22Rv1 (cell line): Measurements from ENCODE around the gene PDZD4.

Source experiments
- H3K27ac ChIP-seq: fragments of 450-650 bp; 2 replicates; pipeline ENCODE4 v1.5.1; 2017
- ZFX ChIP-seq: fragments of 450-650 bp; IDR thresholded peaks from 2 replicates; pipeline ENCODE4 v1.6.1; 2017; ENCODE audit warnings: antibody characterized with exemption, borderline replicate concordance
- TF ChIP-seq, protein P1 (sequence below): fragments of 450-650 bp; IDR thresholded peaks from 2 replicates; pipeline ENCODE4 v1.5.1; 2017; ENCODE audit warnings: mild to moderate bottlenecking

The PDZD4 gene

DNA sequence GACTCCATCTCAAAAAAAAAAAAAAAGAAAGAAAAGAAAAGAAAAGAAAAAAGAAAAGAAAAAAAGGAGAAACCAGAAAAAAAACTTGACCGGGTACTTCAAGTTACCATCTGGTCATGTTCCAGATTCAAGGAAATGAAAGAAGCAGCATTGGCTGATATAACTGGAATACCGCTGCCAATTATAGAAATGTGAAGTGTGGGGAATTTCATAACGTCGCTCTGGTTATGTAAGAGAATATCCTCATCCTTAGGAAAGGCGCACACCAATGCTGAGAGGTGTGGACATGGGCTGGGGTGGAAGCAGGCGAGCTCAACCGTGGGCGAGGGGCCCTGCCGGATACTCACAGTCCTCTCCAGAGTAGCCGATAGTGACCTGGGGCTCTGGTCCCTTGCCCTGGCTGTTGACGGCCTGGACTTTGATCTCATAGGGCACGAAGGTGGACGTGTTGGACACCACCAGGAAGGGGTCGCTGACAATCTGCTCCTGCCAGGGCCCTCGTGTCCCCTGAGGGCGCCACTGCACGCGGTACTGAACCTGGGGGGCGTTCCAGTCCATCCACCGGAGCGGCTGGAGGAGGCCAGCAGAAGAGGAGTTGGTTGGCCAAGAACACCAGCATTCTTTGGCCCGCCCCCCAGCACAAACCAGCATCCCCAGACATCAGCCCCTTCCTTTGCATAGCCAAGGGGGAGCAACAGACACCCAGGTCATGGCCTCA is 36.1 kb upstream of the PDZD4 start:
- no peak overlapping the region for H3K27ac ChIP-seq
- TF ChIP-seq, protein P1, sequence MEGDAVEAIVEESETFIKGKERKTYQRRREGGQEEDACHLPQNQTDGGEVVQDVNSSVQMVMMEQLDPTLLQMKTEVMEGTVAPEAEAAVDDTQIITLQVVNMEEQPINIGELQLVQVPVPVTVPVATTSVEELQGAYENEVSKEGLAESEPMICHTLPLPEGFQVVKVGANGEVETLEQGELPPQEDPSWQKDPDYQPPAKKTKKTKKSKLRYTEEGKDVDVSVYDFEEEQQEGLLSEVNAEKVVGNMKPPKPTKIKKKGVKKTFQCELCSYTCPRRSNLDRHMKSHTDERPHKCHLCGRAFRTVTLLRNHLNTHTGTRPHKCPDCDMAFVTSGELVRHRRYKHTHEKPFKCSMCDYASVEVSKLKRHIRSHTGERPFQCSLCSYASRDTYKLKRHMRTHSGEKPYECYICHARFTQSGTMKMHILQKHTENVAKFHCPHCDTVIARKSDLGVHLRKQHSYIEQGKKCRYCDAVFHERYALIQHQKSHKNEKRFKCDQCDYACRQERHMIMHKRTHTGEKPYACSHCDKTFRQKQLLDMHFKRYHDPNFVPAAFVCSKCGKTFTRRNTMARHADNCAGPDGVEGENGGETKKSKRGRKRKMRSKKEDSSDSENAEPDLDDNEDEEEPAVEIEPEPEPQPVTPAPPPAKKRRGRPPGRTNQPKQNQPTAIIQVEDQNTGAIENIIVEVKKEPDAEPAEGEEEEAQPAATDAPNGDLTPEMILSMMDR: no peak
- no peak for TF ChIP-seq ZFX

DNA sequence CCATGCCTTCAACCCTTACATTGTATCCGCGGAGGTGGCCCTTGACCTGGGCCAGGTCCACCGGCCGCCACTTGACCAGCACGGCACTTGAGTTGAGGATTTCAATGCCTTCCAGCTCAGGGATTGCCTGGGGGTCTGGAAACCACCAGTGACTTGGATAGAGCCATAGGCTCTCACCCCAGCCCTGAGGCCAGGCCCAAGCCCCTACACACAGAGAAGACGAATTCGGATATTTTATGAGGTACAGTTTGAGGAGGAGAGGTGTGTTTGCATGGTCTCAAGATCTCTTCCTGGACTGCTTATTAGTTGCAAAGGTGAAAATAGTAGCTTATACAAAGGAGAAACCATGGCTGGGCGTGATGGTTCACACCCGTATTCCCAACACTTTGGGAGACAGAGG is 35.3 kb upstream of the PDZD4 start:
- TF ChIP-seq, protein P1: no peak
- no peak for TF ChIP-seq ZFX

DNA sequence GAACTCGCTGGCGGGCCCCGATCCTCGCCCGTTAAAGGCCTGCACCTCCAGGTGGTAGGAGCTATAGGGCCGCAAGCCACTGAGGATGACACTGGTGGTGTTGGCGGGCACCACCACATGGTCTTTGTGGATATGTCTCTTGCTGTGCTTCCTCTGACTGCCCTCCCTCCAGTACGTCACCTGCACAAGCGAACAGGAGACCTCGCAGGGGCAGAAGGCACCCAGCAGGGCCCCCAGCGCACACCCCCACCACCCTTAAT is 34.9 kb upstream of the PDZD4 start:
- no peak for TF ChIP-seq ZFX
- TF ChIP-seq, protein P1: no peak
- no peak overlapping the region for H3K27ac ChIP-seq

More for the DNA sequence above, 35.3 kb upstream of the PDZD4 start:
- no peak overlapping the region for H3K27ac ChIP-seq

DNA sequence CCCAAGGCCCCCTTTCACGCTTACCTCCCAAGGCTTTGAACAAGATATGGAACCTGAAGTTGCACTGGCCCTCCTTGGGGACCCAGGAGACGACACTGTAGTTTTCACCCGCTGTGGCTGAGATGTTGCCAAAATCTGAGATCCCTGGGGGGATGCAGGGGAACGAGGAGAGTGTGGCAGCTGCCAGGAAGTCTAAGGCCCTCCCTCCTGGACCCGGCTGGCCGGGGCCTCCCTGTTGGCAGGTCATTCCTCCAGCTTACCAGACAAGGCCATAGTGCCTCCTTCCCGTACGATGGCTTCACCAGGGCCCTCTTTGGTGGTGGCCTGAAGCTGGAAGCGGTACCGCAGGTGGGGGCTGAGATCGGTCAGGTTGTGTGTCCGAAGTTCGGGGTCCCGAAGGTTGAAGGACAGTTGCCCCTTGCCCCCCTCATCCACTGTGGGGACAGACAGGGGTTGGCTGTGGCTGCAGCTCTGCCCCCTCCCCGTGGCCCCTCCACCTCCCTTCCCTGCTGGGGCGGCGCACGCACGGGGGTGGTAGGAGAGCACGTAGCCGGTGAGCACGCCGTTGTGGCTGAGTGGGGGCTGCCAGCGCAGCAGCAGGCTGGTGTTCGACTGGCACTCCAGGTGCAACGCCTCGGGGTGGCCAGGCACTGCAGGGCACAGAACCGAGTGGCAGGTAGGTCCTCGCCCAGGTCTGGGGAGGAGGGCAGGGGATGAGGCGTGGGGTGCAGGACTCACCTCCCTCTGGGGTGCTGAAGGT is 34.4 kb upstream of the PDZD4 start:
- TF ChIP-seq ZFX: no peak
- TF ChIP-seq, protein P1: no peak
- H3K27ac ChIP-seq: no peak overlapping the region

DNA sequence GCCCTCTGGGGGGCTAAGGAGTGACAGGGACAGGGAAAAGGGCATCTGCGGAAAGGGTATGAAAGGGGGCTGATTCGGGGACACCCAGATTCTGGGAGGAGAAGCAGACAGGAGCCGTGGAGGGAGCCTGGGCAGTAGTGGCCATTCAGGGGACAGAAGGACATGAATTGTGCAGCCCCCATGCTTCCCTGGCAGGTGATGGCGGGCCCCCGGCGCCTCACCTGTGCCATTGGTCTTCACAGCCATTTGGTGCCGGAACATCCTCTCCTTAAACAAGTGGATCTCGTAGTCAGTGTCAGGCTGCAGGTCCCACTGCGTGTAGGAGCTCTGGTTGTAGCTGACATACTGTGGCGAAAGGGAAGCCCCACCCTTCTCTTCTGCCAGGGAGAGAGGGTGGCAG is 33.8 kb upstream of the PDZD4 start:
- H3K27ac ChIP-seq: no peak overlapping the region
- TF ChIP-seq, protein P1: no peak
- no peak for TF ChIP-seq ZFX

DNA sequence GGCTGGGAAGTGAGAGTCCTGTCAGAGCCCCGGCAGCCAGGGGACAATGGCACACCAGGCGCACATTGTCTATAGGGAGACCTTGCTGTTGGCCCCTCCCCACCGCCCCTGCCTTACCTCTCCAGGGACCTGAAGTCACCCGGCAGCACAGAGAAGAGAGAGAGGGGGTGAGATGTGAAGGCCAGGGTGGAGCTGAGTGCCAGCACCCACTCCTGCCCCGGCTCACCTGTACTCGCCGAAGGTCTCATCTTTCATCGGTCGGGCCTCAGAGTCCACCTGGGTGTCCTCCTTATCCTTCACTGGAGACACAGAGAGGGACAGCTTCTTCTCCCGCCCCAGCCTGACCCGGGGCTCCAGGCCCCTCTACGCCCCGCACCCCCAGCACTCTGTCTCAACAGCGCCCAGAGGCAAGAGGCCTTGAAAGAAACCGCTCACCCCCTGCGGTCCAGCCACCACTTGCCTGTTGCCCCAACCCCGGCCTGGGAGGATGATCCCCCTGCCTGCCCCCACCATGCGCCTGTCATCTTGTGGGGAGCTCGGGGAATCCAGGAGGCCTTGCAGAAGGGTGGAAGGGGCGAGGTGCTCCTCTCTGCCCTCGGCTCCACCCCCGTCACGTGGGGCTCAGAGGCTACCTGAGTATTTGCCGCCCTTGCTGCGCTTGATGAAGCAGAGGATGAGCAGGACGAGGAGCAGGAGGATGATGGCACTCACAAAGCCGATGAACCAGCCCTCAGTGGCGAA is 33.1 kb upstream of the PDZD4 start:
- TF ChIP-seq, protein P1: no peak
- no peak for TF ChIP-seq ZFX
- no peak overlapping the region for H3K27ac ChIP-seq
